Measurements from ENCODE around the gene MARCKSL1.

GRCh38 chr1:32318127-32318869 lies 17.7 kb downstream of the MARCKSL1 start:
- TF ChIP-seq CTCF (IDR thresholded peaks at IDR 0.05), result no peak
- TF ChIP-seq POLR2A (IDR thresholded peaks at IDR 0.05), result no peak
- TF ChIP-seq POLR2AphosphoS5 (IDR thresholded peaks at IDR 0.05; ENCODE audit: insufficient read depth in 1 of 2, low read depth in 1 of 2), result no peak
